Brain microvascular endothelial cell (primary cell): Measurements from ENCODE around the gene ITGA3.

Experiments used
- DNase-seq: peaks from one replicate; pipeline ENCODE4 v3.0.0-alpha.2; 2020
- H3K27ac ChIP-seq: fragments of 250-450 bp; sonication (Bioruptor Pico); 2 replicates; pipeline ENCODE4 v1.5.1; 2020; ENCODE audit warnings: mild to moderate bottlenecking, moderate library complexity
- H3K27me3 ChIP-seq: fragments of 250-450 bp; sonication (Bioruptor Pico); replicated peaks from 2 replicates; pipeline ENCODE4 v1.5.1; 2020; ENCODE audit warnings: mild to moderate bottlenecking
- H3K36me3 ChIP-seq: fragments of 250-450 bp; sonication (Bioruptor Pico); replicated peaks from 2 replicates; pipeline ENCODE4 v1.5.1; 2020; ENCODE audit warnings: mild to moderate bottlenecking
- H3K4me3 ChIP-seq: 2 replicates; pipeline ENCODE4 v1.5.1; 2011; ENCODE audit warnings: low read depth, mild to moderate bottlenecking, control low read depth, low read length, moderate library complexity
- in situ Hi-C: cut with HindIII; loops from 2 replicates; pipeline ENCODE4 v1.10.0; 2017; ENCODE audit warnings: low sequenced_read_pairs, low pct_ligation_motif_present
- TF ChIP-seq, protein P1 (sequence below): IDR thresholded peaks from 2 replicates; pipeline ENCODE4 v1.5.1; 2011; ENCODE audit warnings: low read depth, mild to moderate bottlenecking, moderate library complexity, low read length, control low read depth, inconsistent platforms; ENCODE audit errors: missing control alignments

Gene ITGA3

GRCh38 chr17:50091918-50092285 is 36.0 kb downstream of the ITGA3 start:
- Histone ChIP-seq H3K36me3 (peaks cover 47% of the 10 kb centered on the region), H3K27ac (no peak overlapping the region), H3K4me3 (no peak overlapping the region), H3K27me3 (no peaks in the 10 kb centered on the region)
- TF ChIP-seq, protein P1, sequence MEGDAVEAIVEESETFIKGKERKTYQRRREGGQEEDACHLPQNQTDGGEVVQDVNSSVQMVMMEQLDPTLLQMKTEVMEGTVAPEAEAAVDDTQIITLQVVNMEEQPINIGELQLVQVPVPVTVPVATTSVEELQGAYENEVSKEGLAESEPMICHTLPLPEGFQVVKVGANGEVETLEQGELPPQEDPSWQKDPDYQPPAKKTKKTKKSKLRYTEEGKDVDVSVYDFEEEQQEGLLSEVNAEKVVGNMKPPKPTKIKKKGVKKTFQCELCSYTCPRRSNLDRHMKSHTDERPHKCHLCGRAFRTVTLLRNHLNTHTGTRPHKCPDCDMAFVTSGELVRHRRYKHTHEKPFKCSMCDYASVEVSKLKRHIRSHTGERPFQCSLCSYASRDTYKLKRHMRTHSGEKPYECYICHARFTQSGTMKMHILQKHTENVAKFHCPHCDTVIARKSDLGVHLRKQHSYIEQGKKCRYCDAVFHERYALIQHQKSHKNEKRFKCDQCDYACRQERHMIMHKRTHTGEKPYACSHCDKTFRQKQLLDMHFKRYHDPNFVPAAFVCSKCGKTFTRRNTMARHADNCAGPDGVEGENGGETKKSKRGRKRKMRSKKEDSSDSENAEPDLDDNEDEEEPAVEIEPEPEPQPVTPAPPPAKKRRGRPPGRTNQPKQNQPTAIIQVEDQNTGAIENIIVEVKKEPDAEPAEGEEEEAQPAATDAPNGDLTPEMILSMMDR = no peak
- no peak for DNase-seq
- in situ Hi-C loops = no loop called here

- in situ Hi-C loops = no loop called here
- TF ChIP-seq, protein P1 = no peak
- Histone ChIP-seq H3K4me3 (no peak overlapping the region), H3K27ac (no peak overlapping the region), H3K36me3 (peaks cover 36% of the 10 kb centered on the region), H3K27me3 (no peaks in the 10 kb centered on the region)
- no peak for DNase-seq
These were observed 37.3 kb downstream of the ITGA3 start for GRCh38 chr17:50093246-50093645.

DNA sequence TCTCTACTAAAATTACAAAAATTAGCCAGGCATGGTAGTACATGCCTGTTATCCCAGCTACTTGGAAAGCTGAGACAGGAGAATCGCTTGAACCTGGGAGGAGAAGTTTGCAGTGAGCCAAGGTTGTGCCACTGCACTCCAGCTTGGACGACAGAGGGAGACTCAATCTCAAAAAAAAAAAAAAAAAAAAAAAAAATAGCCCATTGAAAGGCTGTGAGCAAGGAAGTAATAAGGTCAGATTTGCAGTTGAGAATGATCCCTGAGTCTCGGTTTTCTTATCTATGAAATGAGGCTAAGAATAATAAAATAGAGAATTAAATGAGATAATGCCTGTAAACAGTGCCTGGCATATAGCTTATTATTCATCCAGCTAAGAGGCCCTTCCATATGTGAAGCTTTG is 37.9 kb downstream of the ITGA3 start:
- Histone ChIP-seq H3K4me3 (no peak overlapping the region), H3K27me3 (no peaks in the 10 kb centered on the region), H3K36me3 (peaks cover 31% of the 10 kb centered on the region), H3K27ac (no peak overlapping the region)
- no peak for DNase-seq
- TF ChIP-seq, protein P1 = peak; percentile 16
- in situ Hi-C loops = no loop called here

GRCh38 chr17:50094243-50094752 is 38.4 kb downstream of the ITGA3 start:
- H3K4me3 ChIP-seq = peak overlapping the region; percentile 86

GRCh38 chr17:50094753-50095619 is 39.1 kb downstream of the ITGA3 start, which contains the start of gene PDK2:
TSS of gene PDK2 (plus strand) at chr17:50095351. CDS start at chr17:50095436, 85 bp downstream.
- H3K4me3 ChIP-seq = peak within 1 kb of the TSS; percentile 86
- H3K27me3 ChIP-seq = no peaks in the 10 kb centered on the region
- in situ Hi-C loops = no loop called here
- DNase-seq = peak; percentile 92
- no peak within 1 kb of the TSS for H3K27ac ChIP-seq
- H3K36me3 ChIP-seq = peaks cover 19% of the 10 kb centered on the region
- TF ChIP-seq, protein P1 = no peak

More at GRCh38 chr17:50094243-50094752, 38.4 kb downstream of the ITGA3 start:
- no peaks in the 10 kb centered on the region for H3K27me3 ChIP-seq
- TF ChIP-seq, protein P1 = peak; percentile 85
- peak; percentile 83 for DNase-seq
- peaks cover 26% of the 10 kb centered on the region for H3K36me3 ChIP-seq
- in situ Hi-C loops = no loop called here
- H3K27ac ChIP-seq = no peak overlapping the region
